ENCODE results near the gene LKAAEAR1. TPM values are rescaled to one million over a fixed set of nuclear protein-coding genes. Genes with fewer than 3 reads are reported as not detected.

Gene LKAAEAR1
- total RNA-seq, 1 donor from 2014 or later, result 0.31 TPM

DNA sequence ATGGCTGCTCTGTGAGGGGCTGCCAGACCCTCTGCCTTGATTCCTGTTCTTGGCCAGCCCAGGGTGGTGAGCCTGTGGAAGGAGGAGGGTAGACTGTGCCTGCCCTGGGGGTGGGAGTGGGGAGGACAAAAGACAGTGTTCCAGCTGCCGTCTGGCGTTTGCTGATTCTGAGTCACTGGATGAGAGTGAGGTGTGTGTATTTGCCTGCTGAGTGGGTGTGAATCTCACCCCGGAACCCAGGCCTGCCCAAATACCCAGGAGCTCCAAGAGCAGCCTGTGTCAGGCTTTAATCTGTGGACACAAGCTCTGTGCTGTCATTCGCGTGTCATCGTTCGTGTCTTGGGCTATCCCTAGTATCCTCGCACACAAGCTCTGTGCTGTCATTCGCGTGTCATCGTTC lies 2.6 kb upstream of the LKAAEAR1 start:
- intact Hi-C loops (cut with micrococcal nuclease), result no loop called here
- Mint-ChIP-seq H3K9me3 (no peaks in the 10 kb centered on the region), H3K4me1 (peaks cover 25% of the 10 kb centered on the region), H3K4me3 (no peak overlapping the region), H3K36me3 (ENCODE audit: low read depth) (no peaks in the 10 kb centered on the region), H3K27ac (no peak overlapping the region), H3K27me3 (peaks cover 4% of the 10 kb centered on the region)
- ChIA-PET CTCF (interaction anchor here (1.1 kb wide), 1 partner anchor 512 kb away, joined by 4 read pairs; no protein-coding TSS in a partner anchor), POLR2A (no interaction called here)
- TF ChIP-seq, protein P1, sequence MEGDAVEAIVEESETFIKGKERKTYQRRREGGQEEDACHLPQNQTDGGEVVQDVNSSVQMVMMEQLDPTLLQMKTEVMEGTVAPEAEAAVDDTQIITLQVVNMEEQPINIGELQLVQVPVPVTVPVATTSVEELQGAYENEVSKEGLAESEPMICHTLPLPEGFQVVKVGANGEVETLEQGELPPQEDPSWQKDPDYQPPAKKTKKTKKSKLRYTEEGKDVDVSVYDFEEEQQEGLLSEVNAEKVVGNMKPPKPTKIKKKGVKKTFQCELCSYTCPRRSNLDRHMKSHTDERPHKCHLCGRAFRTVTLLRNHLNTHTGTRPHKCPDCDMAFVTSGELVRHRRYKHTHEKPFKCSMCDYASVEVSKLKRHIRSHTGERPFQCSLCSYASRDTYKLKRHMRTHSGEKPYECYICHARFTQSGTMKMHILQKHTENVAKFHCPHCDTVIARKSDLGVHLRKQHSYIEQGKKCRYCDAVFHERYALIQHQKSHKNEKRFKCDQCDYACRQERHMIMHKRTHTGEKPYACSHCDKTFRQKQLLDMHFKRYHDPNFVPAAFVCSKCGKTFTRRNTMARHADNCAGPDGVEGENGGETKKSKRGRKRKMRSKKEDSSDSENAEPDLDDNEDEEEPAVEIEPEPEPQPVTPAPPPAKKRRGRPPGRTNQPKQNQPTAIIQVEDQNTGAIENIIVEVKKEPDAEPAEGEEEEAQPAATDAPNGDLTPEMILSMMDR (IDR thresholded peaks at IDR 0.05), result no peak
- no peak for ATAC-seq (ENCODE audit: low read depth)
- DNase-seq, result no peak

DNA sequence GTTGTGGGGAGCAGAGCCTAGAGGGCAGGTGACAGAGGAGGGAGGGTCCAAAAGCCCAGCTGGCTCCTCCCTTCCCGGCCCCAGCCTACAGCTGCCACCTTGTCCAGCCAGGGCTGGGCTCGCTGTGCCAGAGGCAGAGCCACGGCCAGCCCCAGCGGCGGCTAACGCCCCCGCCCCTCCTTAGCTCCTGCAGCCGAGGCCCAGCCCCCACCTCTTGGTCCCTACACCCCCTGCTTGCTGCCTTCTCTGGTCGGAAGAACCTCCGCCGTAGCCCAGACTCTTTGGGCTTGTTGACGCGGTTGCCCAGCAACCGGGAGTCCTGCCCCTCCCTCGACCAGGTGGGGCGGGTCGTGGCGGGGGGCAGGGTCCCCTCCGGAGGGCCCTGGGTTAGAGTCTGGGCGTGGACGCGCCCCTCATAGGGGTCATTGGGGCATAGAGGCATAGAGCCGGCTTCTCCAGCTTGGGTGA lies 521 bp upstream of the LKAAEAR1 start:
- no peaks in the 10 kb centered on the region for H3K36me3 Mint-ChIP-seq (ENCODE audit: low read depth)
- no peak for DNase-seq
- H3K9me3 Mint-ChIP-seq, result no peaks in the 10 kb centered on the region
- H3K4me1 Mint-ChIP-seq, result peaks cover 39% of the 10 kb centered on the region
- no peak overlapping the region for H3K27ac Mint-ChIP-seq
- no peak for ATAC-seq (ENCODE audit: low read depth)
- peak overlapping the region; percentile 88 for H3K4me3 Mint-ChIP-seq
- H3K27me3 Mint-ChIP-seq, result peaks cover 4% of the 10 kb centered on the region
- intact Hi-C loops (cut with micrococcal nuclease), result loop anchor here (1.0 kb wide), 1 partner anchor 16 kb away; no protein-coding TSS in a partner anchor
- TF ChIP-seq, protein P1 (IDR thresholded peaks at IDR 0.05), result no peak
- POLR2A ChIA-PET, result interaction anchor here (1.4 to 2.0 kb wide), 5 partner anchors 15 to 35 kb away, joined by 6 to 23 read pairs (median 12); partner anchors contain the start of genes NPBWR2 and TCEA2
- CTCF ChIA-PET, result interaction anchor here (1.1 to 7.5 kb wide), 6 partner anchors 15 to 104 kb away, joined by 3 to 80 read pairs (median 6); partner anchors contain the start of genes C20orf204, PRPF6 and SAMD10

- Mint-ChIP-seq H3K9me3 (no peaks in the 10 kb centered on the region), H3K4me3 (peak overlapping the region; percentile 77), H3K27me3 (peaks cover 4% of the 10 kb centered on the region), H3K4me1 (peaks cover 42% of the 10 kb centered on the region), H3K27ac (no peak overlapping the region), H3K36me3 (ENCODE audit: low read depth) (peaks cover 2% of the 10 kb centered on the region)
- ATAC-seq (ENCODE audit: low read depth) (peak; percentile 34), DNase-seq (peak; percentile 73)
- TF ChIP-seq, protein P1 (IDR thresholded peaks at IDR 0.05), result no peak
- intact Hi-C loops (cut with micrococcal nuclease), result loop anchor here (1.0 kb wide), 2 partner anchors 37 to 44 kb away; no protein-coding TSS in a partner anchor
- POLR2A ChIA-PET, result interaction anchor here (0.6 to 2.0 kb wide), 8 partner anchors 16 to 563 kb away, joined by 3 to 23 read pairs (median 6); partner anchors contain the start of genes NPBWR2, PCMTD2 and PPDPF
- CTCF ChIA-PET, result interaction anchor here (0.8 to 7.5 kb wide), 10 partner anchors 14 to 103 kb away, joined by 3 to 80 read pairs (median 6); partner anchors contain the start of genes PRPF6 and SAMD10
Observed at GRCh38 chr20:64083378-64083803, 807 bp downstream of the LKAAEAR1 start.

GRCh38 chr20:64082820-64083377 lies 1.3 kb downstream of the LKAAEAR1 start:
- Mint-ChIP-seq H3K4me1 (peaks cover 45% of the 10 kb centered on the region), H3K27ac (no peak overlapping the region), H3K36me3 (ENCODE audit: low read depth) (peaks cover 3% of the 10 kb centered on the region), H3K27me3 (peaks cover 4% of the 10 kb centered on the region), H3K4me3 (peak overlapping the region; percentile 77), H3K9me3 (no peaks in the 10 kb centered on the region)
- DNase-seq (no peak), ATAC-seq (ENCODE audit: low read depth) (no peak)
- intact Hi-C loops (cut with micrococcal nuclease), result loop anchor here (1.0 kb wide), 2 partner anchors 37 to 44 kb away; no protein-coding TSS in a partner anchor
- TF ChIP-seq, protein P1 (IDR thresholded peaks at IDR 0.05), result no peak
- POLR2A ChIA-PET, result interaction anchor here (1.4 to 2.0 kb wide), 5 partner anchors 17 to 172 kb away, joined by 4 to 23 read pairs (median 12); partner anchors contain the start of genes NPBWR2 and PCMTD2
- CTCF ChIA-PET, result interaction anchor here (1.1 to 7.5 kb wide), 8 partner anchors 13 to 103 kb away, joined by 4 to 80 read pairs (median 8); partner anchors contain the start of genes PRPF6 and SAMD10
